ENCODE results near the gene TDRD5. TPM values are rescaled to one million over a fixed set of nuclear protein-coding genes. Genes with fewer than 3 reads are reported as not detected.

Gene TDRD5
- total RNA-seq, 1 experiment from 2014 or later: 0.66 TPM

GRCh38 chr1:179598631-179599030 is 7.0 kb downstream of the TDRD5 start:
- Mint-ChIP-seq H3K4me1 (no peaks in the 10 kb centered on the region), H3K36me3 (peaks cover 8% of the 10 kb centered on the region), H3K9me3 (peaks cover 21% of the 10 kb centered on the region), H3K4me3 (no peak overlapping the region), H3K27me3 (ENCODE audit: low read depth) (peaks cover 20% of the 10 kb centered on the region), H3K27ac (no peak overlapping the region)
- DNase-seq (ENCODE audit: low spot score): no peak
- TF ChIP-seq FOXJ3 (CRISPR knock-in tag; IDR thresholded peaks at IDR 0.05; ENCODE audit: borderline replicate concordance) (no peak), OVOL2 (CRISPR knock-in tag; IDR thresholded peaks at IDR 0.05; ENCODE audit: borderline replicate concordance) (no peak), HMGXB4 (CRISPR knock-in tag; IDR thresholded peaks at IDR 0.05) (no peak), TEAD4 (CRISPR knock-in tag; IDR thresholded peaks at IDR 0.05) (no peak), IRF2 (CRISPR knock-in tag; IDR thresholded peaks at IDR 0.05; ENCODE audit: borderline replicate concordance, low read depth) (no peak), MXD4 (CRISPR knock-in tag; IDR thresholded peaks at IDR 0.05; ENCODE audit: borderline replicate concordance) (no peak), TEAD1 (CRISPR knock-in tag; IDR thresholded peaks at IDR 0.05) (no peak), FOXK1 (CRISPR knock-in tag; IDR thresholded peaks at IDR 0.05) (no peak), JUN (CRISPR knock-in tag; IDR thresholded peaks at IDR 0.05) (no peak), NFATC4 (CRISPR knock-in tag; IDR thresholded peaks at IDR 0.05) (no peak)
- TF ChIP-seq, protein P1, sequence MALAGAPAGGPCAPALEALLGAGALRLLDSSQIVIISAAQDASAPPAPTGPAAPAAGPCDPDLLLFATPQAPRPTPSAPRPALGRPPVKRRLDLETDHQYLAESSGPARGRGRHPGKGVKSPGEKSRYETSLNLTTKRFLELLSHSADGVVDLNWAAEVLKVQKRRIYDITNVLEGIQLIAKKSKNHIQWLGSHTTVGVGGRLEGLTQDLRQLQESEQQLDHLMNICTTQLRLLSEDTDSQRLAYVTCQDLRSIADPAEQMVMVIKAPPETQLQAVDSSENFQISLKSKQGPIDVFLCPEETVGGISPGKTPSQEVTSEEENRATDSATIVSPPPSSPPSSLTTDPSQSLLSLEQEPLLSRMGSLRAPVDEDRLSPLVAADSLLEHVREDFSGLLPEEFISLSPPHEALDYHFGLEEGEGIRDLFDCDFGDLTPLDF (CRISPR knock-in tag; IDR thresholded peaks at IDR 0.05): no peak
- TF ChIP-seq, protein P2, sequence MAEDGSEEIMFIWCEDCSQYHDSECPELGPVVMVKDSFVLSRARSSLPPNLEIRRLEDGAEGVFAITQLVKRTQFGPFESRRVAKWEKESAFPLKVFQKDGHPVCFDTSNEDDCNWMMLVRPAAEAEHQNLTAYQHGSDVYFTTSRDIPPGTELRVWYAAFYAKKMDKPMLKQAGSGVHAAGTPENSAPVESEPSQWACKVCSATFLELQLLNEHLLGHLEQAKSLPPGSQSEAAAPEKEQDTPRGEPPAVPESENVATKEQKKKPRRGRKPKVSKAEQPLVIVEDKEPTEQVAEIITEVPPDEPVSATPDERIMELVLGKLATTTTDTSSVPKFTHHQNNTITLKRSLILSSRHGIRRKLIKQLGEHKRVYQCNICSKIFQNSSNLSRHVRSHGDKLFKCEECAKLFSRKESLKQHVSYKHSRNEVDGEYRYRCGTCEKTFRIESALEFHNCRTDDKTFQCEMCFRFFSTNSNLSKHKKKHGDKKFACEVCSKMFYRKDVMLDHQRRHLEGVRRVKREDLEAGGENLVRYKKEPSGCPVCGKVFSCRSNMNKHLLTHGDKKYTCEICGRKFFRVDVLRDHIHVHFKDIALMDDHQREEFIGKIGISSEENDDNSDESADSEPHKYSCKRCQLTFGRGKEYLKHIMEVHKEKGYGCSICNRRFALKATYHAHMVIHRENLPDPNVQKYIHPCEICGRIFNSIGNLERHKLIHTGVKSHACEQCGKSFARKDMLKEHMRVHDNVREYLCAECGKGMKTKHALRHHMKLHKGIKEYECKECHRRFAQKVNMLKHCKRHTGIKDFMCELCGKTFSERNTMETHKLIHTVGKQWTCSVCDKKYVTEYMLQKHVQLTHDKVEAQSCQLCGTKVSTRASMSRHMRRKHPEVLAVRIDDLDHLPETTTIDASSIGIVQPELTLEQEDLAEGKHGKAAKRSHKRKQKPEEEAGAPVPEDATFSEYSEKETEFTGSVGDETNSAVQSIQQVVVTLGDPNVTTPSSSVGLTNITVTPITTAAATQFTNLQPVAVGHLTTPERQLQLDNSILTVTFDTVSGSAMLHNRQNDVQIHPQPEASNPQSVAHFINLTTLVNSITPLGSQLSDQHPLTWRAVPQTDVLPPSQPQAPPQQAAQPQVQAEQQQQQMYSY (CRISPR knock-in tag; IDR thresholded peaks at IDR 0.05): no peak
- TF ChIP-seq, protein P3, sequence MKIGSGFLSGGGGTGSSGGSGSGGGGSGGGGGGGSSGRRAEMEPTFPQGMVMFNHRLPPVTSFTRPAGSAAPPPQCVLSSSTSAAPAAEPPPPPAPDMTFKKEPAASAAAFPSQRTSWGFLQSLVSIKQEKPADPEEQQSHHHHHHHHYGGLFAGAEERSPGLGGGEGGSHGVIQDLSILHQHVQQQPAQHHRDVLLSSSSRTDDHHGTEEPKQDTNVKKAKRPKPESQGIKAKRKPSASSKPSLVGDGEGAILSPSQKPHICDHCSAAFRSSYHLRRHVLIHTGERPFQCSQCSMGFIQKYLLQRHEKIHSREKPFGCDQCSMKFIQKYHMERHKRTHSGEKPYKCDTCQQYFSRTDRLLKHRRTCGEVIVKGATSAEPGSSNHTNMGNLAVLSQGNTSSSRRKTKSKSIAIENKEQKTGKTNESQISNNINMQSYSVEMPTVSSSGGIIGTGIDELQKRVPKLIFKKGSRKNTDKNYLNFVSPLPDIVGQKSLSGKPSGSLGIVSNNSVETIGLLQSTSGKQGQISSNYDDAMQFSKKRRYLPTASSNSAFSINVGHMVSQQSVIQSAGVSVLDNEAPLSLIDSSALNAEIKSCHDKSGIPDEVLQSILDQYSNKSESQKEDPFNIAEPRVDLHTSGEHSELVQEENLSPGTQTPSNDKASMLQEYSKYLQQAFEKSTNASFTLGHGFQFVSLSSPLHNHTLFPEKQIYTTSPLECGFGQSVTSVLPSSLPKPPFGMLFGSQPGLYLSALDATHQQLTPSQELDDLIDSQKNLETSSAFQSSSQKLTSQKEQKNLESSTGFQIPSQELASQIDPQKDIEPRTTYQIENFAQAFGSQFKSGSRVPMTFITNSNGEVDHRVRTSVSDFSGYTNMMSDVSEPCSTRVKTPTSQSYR (CRISPR knock-in tag; IDR thresholded peaks at IDR 0.05): no peak
- TF ChIP-seq, protein P4, sequence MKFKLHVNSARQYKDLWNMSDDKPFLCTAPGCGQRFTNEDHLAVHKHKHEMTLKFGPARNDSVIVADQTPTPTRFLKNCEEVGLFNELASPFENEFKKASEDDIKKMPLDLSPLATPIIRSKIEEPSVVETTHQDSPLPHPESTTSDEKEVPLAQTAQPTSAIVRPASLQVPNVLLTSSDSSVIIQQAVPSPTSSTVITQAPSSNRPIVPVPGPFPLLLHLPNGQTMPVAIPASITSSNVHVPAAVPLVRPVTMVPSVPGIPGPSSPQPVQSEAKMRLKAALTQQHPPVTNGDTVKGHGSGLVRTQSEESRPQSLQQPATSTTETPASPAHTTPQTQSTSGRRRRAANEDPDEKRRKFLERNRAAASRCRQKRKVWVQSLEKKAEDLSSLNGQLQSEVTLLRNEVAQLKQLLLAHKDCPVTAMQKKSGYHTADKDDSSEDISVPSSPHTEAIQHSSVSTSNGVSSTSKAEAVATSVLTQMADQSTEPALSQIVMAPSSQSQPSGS (CRISPR knock-in tag; IDR thresholded peaks at IDR 0.05; ENCODE audit: borderline replicate concordance, low read depth): no peak
- TF ChIP-seq, protein P5, sequence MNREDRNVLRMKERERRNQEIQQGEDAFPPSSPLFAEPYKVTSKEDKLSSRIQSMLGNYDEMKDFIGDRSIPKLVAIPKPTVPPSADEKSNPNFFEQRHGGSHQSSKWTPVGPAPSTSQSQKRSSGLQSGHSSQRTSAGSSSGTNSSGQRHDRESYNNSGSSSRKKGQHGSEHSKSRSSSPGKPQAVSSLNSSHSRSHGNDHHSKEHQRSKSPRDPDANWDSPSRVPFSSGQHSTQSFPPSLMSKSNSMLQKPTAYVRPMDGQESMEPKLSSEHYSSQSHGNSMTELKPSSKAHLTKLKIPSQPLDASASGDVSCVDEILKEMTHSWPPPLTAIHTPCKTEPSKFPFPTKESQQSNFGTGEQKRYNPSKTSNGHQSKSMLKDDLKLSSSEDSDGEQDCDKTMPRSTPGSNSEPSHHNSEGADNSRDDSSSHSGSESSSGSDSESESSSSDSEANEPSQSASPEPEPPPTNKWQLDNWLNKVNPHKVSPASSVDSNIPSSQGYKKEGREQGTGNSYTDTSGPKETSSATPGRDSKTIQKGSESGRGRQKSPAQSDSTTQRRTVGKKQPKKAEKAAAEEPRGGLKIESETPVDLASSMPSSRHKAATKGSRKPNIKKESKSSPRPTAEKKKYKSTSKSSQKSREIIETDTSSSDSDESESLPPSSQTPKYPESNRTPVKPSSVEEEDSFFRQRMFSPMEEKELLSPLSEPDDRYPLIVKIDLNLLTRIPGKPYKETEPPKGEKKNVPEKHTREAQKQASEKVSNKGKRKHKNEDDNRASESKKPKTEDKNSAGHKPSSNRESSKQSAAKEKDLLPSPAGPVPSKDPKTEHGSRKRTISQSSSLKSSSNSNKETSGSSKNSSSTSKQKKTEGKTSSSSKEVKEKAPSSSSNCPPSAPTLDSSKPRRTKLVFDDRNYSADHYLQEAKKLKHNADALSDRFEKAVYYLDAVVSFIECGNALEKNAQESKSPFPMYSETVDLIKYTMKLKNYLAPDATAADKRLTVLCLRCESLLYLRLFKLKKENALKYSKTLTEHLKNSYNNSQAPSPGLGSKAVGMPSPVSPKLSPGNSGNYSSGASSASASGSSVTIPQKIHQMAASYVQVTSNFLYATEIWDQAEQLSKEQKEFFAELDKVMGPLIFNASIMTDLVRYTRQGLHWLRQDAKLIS (CRISPR knock-in tag; IDR thresholded peaks at IDR 0.05; ENCODE audit: borderline replicate concordance): no peak
- TF ChIP-seq, protein P6, sequence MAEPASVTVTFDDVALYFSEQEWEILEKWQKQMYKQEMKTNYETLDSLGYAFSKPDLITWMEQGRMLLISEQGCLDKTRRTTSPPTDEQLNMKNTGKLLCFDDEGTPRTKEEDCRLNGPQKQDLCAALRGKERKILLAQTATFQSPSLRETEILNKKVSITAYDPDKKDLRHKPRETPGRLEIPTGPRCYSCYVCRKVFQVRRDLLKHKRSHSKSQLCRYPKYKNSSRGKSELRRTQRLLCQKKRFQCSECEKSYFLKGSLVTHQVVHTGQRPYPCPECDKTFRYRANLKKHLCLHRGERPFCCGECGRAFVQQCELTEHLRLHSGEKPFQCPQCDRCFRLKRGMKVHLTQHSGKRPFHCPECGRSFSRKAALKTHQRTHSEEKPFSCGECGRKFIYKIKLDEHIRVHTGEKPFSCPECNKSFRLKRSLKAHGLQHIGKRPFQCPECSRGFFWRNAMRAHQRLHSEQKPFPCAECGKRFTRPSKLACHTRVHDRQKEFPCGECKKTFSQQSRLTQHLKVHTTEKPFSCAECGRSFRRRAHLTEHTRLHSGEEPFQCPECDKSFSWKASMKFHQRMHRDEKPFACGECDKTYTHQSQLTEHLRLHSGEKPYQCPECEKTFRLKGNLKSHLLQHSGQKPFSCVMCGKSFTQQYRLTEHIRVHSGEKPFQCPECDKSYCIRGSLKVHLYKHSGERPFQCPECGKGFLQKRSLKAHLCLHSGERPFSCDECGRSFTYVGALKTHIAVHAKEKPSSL (CRISPR knock-in tag; conservative IDR thresholded peaks at IDR 0.05): no peak
- ChIA-PET CTCF (interaction anchor here (1.2 kb wide), 2 partner anchors 23 to 151 kb away, joined by 4 to 5 read pairs; partner anchors contain the start of gene NPHS2), POLR2A (no interaction called here)
- ATAC-seq: no peak

Data from WTC11 (cell line).